GM10248 (cell line): Measurements from ENCODE around the gene SLC25A12.

Source experiments
- CTCF ChIA-PET: fragments of 300-600 bp; sonication (Branson Sonifier 250); formaldehyde crosslinking; extraction: SDS; loops from one replicate; lab custom pipeline; 2021; ENCODE audit warnings: antibody characterized with exemption; lab: Yijun Ruan, JAX
- POLR2A ChIA-PET: fragments of 350-650 bp; sonication (Branson Sonifier 250); formaldehyde crosslinking; extraction: SDS; loops from one replicate; lab custom pipeline; 2020; ENCODE audit warnings: antibody characterized with exemption; lab: Yijun Ruan, JAX
- DNase-seq: peaks from one replicate; pipeline ENCODE4 v3.0.0; 2012; ENCODE audit errors: extremely low spot score
- CTCF ChIP-seq: IDR thresholded peaks from 2 replicates; pipeline ENCODE4 v1.5.1; 2012; ENCODE audit warnings: mild to moderate bottlenecking, low read depth; ENCODE audit errors: extremely low read depth, missing control alignments, control extremely low read depth

Gene SLC25A12

GRCh38 chr2:171837736-171838135 is 56.3 kb downstream of the SLC25A12 start:
- no peak for DNase-seq
- TF ChIP-seq CTCF = no peak
- POLR2A ChIA-PET = no interaction called here
- CTCF ChIA-PET = no interaction called here

- no peak for DNase-seq
- no peak for TF ChIP-seq CTCF
- POLR2A ChIA-PET = no interaction called here
- CTCF ChIA-PET = no interaction called here
Observed at GRCh38 chr2:171836146-171836910, 57.7 kb downstream of the SLC25A12 start.

GRCh38 chr2:171835386-171835785 is 58.7 kb downstream of the SLC25A12 start:
- CTCF ChIA-PET = no interaction called here
- DNase-seq = no peak
- no peak for TF ChIP-seq CTCF
- POLR2A ChIA-PET = no interaction called here

- DNase-seq = no peak
- no peak for TF ChIP-seq CTCF
- CTCF ChIA-PET = no interaction called here
- POLR2A ChIA-PET = no interaction called here
Observed at GRCh38 chr2:171834286-171834685, 59.8 kb downstream of the SLC25A12 start.

GRCh38 chr2:171832489-171832888 is 61.6 kb downstream of the SLC25A12 start:
- no peak for DNase-seq
- POLR2A ChIA-PET = no interaction called here
- CTCF ChIA-PET = interaction anchor here (1.3 to 3.0 kb wide), 3 partner anchors 12 to 71 kb away, joined by 3 to 10 read pairs (median 5); no protein-coding TSS in a partner anchor

GRCh38 chr2:171830039-171830438 is 64.0 kb downstream of the SLC25A12 start:
- ChIA-PET POLR2A (no interaction called here), CTCF (no interaction called here)
- no peak for DNase-seq
- TF ChIP-seq CTCF = no peak

More at GRCh38 chr2:171832489-171832888, 61.6 kb downstream of the SLC25A12 start:
- no peak for TF ChIP-seq CTCF

GRCh38 chr2:171824086-171824485 is 70.0 kb downstream of the SLC25A12 start:
- TF ChIP-seq CTCF = no peak
- CTCF ChIA-PET = interaction anchor here (1.2 to 1.6 kb wide), 6 partner anchors 16 to 303 kb away, joined by 3 to 4 read pairs (median 3); no protein-coding TSS in a partner anchor
- no peak for DNase-seq
- POLR2A ChIA-PET = interaction anchor here (0.6 kb wide), 1 partner anchor 125 kb away, joined by 6 read pairs; no protein-coding TSS in a partner anchor
